NK-92 (cell line): ENCODE data around the gene GABBR2.

Source experiments
- DNase-seq: peaks from one replicate; lab custom pipeline; 2025; ENCODE audit not compliant: unreplicated experiment; lab: John Stamatoyannopoulos, UW

GABBR2 gene

DNA sequence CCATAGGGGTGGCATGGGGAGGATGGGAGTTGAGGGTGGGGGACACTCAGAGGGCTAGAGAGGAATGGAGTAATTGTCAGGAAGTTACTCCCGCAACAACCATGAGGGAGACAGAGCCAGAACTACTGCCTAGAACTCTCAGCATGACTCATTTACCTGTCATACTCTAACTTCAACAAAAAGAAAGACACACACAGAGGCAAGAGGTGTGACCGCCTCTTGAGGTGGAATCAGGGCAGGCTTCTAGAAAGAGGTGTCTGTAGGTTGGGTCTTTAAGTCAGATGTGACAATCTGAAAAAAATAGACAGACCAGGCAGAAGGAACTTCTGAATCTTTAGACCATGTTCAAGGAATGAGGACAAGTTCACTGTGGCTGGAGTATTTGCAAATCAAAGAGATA is 73.4 kb downstream of the GABBR2 start:
- DNase-seq = no peak

DNA sequence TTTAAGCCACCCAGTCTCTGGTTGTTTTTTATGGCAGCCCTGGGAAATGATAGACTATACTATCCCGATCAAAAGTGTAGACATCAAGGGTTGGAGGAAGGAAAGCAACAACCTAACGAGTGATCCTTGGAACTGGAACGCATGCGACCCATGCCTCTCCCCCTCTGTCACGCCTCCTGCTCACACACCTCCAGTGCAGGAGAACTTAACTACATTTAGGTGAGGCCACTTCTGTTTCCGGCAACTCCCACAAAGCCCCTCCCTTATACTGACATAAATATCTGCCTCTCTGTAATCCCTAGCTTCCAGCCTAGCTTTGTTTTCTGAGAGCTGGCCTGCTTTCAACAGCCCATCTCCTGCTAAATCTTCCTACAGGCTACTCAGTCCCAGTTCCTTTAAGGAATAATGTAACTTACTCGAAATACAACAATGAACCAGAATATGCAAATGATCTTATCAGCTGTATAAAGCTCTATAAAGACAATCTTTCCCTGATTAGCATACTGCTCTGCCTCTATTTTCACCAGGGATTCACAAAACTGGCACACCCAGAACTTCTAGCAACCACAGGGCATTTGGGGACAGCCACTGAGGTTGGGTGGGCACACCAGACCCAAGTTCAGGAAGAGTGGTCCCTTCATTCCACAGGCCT is 73.9 kb downstream of the GABBR2 start:
- no peak for DNase-seq

DNA sequence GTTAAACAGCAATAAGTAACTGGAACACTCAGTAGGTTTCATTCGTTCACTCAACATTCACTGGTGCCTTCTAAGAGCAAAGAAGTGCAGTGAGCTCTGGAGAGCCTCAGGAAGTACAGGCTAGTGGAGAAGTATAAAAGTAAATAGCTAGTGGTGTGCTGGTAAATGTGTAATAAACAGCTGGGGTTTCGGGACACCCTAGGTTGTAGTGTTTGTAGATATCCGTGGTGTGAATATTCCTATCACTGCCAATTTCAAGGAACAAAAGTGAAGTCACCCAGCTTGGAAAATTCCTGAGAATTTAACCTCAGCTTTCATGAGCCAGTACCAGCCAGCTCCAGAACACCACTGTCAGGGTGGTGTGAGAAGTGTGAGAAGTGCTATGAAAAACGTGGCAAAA is 75.9 kb downstream of the GABBR2 start:
- no peak for DNase-seq

DNA sequence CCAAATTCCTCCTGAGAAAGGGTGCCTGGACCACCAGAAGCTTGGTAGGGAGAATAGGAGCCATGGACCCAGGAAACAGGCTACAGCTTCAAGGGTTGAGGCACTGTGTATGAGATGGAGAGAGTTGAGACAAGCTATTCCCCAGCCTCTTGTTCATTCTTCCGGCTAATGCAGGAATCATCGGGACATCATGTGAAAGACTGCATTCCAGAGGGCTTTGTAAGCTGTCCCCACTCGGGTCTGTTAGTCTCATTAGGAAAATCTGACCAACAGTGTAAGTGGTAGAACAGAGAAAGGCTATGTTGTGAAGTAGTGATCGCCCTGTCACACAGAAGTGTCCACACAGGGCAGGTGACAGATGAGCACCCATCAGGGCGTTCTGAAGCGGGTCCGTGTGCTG is 81.4 kb downstream of the GABBR2 start:
- no peak for DNase-seq

DNA sequence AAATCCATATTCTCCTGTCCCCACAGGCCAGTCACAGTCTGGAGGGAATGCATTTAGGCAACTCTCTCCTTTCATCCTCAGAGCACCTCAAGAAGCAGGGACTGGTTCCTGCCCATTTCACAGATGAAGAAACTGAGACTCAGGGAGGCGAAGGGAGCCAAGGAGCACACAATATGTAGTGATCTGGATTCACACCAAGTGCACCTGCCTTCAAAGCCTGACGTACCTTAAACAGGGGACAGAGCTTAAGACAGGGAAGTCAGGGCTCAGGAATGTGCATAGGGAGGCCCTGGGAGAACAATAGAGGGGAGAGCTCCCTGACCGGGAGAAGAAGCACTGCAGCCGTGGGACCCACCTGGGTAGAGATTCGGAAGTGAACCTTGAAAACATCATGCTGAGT is 83.0 kb downstream of the GABBR2 start:
- no peak for DNase-seq

DNA sequence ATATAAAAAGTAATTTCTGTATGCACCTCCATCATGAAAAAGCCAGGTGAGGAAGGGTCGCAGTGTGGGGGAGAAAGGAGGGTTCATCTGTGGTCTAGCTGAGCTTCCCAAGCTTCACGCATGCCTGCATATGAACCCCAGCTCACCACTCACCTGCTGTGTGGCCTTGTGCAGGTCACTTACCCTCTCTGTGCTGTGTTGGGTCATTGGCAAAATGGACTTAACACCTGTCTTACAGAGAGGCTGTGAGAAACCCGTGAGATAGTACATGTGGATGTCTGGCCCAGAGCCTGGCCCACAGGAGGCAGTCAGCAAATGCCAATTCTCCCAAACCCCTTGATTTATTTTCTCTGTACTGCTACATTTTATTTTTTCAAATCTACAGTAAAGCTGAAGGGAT is 88.9 kb downstream of the GABBR2 start:
- no peak for DNase-seq

DNA sequence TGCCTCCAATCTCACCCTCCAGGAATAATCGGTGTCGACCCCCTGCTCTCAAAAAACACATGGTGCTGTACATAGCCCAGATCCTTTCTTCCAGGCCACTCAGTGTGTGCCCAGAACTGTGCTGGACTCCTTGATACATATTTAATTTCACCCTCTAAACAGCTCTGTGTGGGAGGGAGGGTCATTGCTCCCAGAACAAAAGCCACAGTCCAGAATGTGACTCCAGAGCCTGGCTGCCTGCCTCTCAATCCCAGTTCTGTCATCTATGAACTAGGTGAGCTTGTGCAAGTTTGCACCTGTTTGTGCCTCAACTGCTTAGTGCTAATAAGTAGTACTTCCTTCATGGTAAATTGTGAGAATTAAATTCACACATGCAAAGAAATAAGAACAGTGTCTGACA is 93.1 kb downstream of the GABBR2 start:
- no peak for DNase-seq

DNA sequence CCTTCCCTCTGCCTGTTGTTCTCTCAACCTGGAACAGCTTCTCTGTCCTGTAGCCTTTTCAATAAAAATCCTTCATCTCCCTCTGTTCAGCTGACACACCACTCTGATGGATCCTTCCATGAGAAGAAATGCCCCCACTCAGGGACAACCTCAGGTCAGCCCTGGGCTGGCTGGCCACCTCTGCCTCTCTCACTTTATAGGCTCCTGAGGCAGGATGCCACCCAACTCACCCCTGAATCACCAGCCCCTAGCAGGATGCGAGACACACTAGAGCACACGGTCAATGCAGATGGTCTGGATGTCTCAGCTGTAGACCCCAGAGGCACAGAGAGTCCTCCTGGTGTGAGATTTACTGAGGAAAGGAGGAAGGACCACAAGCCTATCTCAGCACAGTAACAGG is 93.8 kb downstream of the GABBR2 start:
- DNase-seq = no peak

DNA sequence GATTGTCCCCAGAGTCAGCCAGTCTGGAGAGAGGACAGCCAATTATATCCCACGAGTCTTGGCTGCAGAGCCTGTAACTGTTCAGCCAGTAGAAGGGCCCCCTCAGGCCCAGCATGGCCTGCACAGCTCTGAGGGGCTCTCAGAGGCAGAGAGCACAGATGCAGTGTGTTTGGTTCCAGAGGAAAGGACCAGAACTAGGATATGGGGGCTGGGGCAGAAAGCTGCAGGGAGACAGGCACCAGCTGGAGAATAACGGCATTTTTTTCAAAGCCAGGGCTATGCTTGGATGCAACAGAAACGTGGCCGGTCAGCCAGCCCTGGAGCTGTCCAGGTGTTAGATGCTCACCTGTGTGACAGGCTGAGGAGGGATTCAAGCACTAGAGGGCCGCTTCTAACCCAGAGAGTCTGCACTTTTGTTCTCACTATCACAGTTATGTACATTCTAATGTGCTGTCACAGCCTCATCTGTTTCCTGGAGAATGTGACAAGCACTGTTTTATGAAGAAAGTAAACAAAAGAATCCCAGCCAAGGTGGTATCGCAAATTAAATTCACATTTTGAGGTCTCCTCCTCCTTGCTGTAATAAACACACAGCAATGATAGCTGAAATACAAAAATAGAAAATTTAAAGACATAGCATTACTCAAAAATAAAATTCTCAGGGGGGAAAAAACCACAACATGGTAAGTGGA is 96.5 kb downstream of the GABBR2 start:
- no peak for DNase-seq

DNA sequence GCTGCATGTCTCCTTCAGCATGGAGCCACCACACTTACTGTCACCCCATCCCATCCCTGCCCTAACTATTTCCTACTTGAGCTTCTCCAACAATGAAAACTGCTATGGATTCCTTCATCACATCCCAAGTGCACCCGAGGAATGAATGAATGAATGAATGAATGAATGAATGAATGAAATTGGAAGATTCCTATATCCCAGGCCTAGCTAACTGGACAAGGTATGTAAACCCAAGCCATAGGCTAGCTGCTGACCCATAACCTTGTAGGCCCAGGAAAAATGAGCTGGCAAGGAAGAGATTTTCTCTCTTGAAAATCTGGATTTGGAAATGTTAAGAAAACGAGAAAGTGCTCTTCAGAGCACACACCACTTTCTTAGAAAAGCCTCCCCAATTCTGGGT is 97.4 kb downstream of the GABBR2 start:
- DNase-seq = no peak

DNA sequence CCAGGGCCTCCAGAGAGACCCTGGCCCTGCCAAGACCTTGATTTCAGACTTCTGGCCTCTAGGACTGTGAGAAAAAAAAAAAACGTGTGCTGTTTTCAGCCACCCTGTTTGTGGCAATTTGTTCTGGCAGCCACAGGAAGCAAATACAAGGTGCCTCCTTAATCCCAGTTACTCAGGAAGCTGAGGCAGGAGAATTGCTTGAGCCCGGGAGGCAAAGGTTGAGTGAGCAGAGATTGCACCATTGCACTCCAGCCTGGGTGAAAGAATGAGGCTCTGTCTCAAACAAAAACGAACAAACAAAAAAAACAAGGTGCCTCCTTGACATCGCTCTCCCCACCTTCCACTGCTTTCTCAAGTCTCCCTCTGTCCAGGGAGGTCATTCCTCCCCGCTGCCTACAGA is 98.0 kb downstream of the GABBR2 start:
- no peak for DNase-seq

DNA sequence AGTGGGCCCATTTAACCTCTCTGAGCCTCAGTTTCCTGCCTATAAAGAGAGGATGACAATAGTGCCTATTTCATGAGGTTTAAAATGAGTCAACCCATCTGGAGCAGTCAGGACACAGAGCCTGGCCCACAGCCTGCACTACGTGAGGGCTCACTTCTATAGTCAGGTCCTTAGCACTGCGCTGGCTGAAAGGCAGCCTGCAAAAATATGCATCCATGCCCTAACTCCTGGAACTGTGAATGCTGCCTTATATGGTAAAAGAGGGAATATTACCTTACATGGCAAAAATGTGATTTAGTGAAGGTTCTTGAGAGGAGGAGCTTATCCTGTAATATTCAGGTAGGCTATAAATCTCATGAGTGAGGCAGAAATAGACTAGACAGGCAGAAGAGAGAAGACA is 98.5 kb downstream of the GABBR2 start:
- DNase-seq = no peak

DNA sequence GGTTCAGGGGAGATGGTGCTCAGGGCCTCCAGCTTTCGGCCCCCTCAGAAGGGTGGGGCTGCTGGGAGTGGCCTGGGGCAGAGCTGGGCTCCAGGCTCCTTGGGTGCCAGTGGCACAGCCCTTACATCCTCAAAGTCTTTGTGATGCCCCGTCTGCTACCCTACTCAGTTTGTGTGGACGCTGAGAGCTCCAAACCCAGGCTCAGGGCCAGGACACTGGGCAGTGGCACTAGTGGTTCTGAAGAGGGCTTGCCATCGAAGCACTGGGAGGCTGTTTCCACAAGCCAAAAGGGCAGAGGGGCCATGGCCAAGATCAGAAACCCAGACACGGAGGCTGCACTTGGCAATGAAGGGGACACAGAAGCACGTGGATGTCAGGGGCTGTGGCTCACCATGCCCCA is 99.1 kb downstream of the GABBR2 start:
- no peak for DNase-seq

DNA sequence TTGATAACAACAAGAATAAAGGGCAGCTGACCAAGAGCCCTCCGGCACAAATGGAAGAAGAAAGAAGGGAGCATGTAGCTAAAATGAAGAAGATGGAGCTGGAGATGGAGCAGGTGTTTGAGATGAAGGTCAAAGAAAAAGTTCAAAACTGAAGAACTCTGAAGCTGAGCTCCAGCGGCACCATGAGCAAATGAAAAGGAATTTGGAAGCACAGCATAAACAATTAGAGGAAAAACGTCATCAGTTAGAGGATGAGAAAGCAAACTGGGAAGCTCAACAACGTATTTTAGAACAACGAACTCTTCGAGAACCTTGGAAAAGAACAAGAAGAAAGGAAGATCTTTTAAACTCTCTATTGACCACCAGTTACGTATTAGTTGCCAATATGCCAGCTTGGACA is 100.9 kb downstream of the GABBR2 start:
- no peak for DNase-seq

DNA sequence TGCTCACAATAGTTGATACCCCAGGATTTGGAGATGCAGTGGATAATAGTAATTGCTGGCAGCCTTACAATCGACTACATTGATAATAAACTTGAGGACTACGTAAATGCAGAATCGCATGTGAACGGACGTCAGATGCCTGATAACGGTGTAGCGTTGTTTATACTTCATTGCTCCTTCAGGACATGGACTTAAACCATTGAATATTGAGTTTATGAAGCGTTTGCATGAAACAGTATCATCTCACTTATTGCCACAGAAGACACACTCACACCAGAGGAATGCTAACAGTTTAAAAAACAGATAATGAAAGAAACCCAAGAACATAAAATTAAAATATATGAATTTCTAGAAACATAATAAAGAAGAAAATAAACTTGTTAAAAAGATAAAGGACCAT is 101.6 kb downstream of the GABBR2 start:
- no peak for DNase-seq

DNA sequence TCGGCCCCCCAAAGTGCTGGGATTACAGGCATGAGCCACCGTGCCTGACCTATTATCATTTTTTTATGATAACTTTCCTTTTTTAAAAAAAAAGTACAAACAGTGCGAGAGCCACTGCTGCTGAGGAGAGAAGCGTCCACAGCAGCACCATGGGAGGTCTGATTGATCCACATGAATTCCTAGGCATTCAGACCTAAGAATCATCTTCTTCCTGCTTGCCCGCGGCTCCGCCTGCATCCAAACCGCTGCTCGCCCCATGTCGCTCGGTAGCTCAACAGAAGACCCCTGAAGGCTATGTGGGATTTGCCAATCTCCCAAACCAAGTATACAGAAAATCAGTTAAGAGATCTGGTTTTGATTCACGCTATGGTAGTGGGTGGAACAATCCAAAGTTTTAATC is 102.0 kb downstream of the GABBR2 start:
- no peak for DNase-seq

DNA sequence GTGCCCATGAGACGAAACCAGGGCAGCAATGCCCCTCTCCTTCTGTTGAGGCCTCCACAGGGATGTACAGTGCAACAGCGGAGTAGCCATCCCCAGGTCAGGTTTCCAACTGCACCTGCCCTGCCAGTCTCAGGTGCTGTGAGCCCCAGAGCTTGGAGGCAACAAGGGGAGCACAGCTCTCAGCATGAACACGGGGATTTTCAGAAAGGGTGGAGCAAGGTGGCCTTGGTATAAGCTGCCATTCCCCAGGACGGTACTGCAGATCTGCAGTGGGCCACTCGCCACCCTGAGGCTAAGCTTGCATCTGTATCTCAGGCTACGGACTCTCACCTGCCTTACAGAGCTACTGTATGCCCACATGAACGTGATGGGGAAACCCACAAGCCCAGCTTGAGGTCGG is 103.6 kb downstream of the GABBR2 start:
- no peak for DNase-seq

DNA sequence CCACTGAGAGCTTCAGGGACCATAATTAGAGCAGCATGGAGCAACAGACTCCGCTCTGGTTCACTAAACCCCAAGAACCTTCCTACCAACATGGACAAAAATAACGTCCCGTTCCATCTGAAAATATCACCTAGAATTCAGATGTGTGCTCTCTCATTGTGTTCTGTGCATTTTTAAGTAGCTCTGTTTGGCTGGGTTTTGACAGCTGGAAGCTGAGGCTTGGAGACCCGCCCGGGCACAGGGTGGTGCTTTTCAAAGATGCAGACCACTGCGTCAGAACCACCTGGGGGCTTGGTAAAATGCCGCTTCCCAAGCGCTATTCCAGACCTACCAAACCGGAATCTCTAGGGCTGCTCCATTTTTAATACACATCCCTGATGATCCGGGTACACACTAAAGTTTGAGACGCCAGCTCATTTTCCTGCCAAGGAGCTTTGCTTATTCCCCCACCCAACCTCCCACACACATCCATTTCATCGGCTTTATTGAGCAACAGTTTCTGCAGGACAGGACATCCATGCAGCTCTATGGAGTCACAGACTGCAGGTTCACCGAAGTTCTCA is 104.8 kb downstream of the GABBR2 start:
- DNase-seq = no peak

DNA sequence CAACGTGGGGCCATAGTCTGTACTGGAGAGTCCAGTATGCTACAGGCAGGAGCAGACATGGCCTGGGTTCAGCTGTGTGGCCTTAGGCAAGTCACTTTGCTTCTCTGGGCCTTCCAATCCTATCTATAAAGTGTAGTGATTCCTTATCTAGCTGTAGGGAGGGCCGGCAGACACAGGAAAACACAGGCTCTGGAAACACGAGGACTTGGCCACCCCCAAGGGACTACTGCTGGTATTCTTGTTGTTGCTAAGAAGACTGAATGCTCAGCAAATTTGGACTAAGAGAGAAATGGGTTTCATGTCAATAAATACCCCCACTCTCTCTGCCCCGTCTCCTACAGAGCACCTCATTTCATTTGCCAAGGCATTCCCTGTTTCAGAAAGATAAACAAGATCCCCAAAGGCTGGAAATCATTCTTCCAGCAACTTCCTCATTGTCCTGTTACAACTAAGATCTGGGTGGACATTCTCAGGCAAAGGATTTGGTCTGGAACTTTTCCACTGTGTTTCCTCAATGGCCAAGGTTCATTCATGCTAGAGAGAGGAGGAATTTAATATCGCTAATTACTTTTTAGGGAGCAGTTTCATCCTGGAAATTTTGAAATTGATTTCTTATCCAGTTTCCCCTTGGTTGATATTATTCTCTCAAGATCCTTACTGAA is 105.8 kb downstream of the GABBR2 start:
- DNase-seq = no peak

DNA sequence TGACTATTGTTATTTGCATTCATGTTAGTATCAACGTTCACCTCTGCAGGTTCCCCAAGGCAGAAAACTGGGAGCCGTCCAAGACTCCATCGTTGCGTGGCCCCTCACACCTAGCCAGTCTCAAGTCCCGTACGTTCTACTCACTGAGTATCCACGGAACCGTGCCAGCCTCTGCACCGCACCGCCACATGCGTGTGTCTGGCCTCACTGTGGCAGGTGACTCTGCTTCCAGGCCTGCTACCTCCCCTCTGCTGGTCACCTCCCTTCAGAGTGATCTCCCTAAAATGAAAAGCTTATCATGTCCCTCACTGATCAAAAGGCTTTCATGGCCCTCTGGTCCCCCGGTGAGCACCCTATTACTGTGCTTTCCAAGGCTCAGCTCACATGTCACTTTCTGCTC is 108.1 kb downstream of the GABBR2 start:
- DNase-seq = no peak

DNA sequence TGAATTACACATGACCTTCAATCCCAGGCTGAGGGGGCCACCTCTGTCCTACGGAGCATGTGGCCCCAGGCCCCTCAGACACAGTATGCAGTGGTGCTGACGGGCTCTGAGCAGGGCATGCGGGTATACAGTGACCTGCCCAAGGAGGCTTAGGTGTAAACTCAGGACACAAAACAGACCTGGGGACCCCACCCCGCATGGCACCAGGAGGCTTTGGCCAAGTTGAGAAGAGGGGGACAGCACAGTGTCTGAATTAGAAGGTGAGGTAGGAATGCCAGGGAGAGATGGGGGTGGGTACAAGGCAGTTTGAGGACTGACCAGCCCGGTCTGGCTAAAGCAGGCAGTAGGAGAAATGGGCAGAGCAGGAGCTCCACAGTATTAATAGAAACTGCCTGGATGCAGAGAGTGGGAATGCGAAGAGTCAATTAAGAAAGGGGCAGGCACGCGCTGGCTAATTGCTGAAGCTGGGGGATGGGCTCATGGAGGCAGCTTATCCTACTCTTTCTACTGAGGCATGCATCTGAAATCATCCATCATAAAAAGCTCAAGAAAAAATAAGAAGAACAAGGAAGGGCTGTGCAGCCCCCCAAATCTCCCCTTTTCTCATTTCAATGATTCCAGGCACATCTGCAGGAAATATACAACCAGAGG is 109.0 kb downstream of the GABBR2 start:
- no peak for DNase-seq

DNA sequence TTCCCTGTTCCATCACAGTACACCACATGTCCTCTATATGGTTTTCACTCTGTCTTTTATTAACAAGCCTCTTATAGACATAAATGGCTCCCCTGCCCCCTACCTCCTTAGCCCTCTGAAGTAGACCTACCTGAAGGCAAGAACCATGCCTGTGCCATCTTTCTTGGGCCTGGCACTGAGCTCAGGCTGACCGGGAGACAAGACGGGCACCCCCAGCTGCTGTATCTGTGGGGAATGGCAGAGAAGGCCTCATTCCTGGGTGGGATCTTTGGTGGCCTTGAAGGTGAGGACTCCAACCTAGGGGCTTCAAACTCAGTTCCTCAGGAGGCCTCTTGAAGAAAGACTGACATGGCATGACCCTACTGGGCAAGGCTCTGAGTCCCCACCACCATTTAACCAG is 109.9 kb downstream of the GABBR2 start:
- no peak for DNase-seq
